RWPE2 (cell line): Measurements from ENCODE around the gene PITRM1.

Source experiments
- ATAC-seq: fragments of 200-7000 bp; cut with Tn5 transposase; 3 replicates; pipeline ENCODE4 v1.9.1; 2021; ENCODE audit warnings: low read depth
- DNase-seq: peaks from one replicate; pipeline ENCODE4 v3.0.0-alpha.2; 2020; ENCODE audit warnings: low spot score
- H3K27ac ChIP-seq: fragments of 450-650 bp; 2 replicates; pipeline ENCODE4 v1.5.1; 2017; ENCODE audit warnings: mild to moderate bottlenecking; ENCODE audit not compliant: poor library complexity, severe bottlenecking
- H3K27me3 ChIP-seq: fragments of 250-450 bp; sonication (Bioruptor Pico); 2 replicates; pipeline ENCODE4 v1.5.1; 2021; ENCODE audit warnings: mild to moderate bottlenecking, moderate library complexity; ENCODE audit not compliant: insufficient read depth, poor library complexity, severe bottlenecking
- H3K36me3 ChIP-seq: fragments of 250-450 bp; sonication (Bioruptor Pico); 2 replicates; pipeline ENCODE4 v1.5.1; 2020; ENCODE audit warnings: low read depth, mild to moderate bottlenecking, moderate library complexity
- H3K4me1 ChIP-seq: fragments of 250-450 bp; sonication (Bioruptor Pico); 2 replicates; pipeline ENCODE4 v1.5.1; 2021; ENCODE audit warnings: mild to moderate bottlenecking, moderate library complexity; ENCODE audit not compliant: insufficient read depth, poor library complexity, severe bottlenecking
- H3K4me3 ChIP-seq: fragments of 250-450 bp; sonication (Bioruptor Pico); 2 replicates; pipeline ENCODE4 v1.5.1; 2021; ENCODE audit warnings: mild to moderate bottlenecking, moderate library complexity; ENCODE audit not compliant: severe bottlenecking
- H3K9me3 ChIP-seq: fragments of 250-450 bp; sonication (Bioruptor Pico); 2 replicates; pipeline ENCODE4 v1.5.1; 2021; ENCODE audit warnings: mild to moderate bottlenecking, moderate library complexity; ENCODE audit not compliant: severe bottlenecking
- TF ChIP-seq, protein P1 (sequence below): fragments of 450-650 bp; IDR thresholded peaks from one replicate; pipeline ENCODE4 v1.5.1; 2017; ENCODE audit warnings: mild to moderate bottlenecking, moderate library complexity; ENCODE audit not compliant: poor library complexity, severe bottlenecking

PITRM1 gene

DNA sequence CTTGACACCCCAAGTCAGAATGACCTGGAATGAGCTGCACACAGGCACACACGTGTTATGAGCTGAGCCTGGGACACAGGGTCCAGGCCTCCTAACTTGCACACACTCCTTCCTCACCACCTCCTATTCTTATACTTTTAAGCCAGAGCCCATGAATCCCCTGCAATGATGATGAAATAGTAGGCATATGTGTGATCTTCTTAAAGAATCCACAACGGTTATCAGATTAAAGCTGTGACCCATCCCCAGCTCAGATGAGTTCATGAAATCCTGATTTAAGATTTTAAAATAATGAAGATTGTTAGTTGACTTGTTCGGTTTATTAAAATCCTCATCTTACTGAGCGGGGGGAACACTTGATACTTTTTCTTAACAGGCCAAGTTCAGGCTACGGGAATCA, 38.6 kb downstream of the PITRM1 start:
- TF ChIP-seq, protein P1, sequence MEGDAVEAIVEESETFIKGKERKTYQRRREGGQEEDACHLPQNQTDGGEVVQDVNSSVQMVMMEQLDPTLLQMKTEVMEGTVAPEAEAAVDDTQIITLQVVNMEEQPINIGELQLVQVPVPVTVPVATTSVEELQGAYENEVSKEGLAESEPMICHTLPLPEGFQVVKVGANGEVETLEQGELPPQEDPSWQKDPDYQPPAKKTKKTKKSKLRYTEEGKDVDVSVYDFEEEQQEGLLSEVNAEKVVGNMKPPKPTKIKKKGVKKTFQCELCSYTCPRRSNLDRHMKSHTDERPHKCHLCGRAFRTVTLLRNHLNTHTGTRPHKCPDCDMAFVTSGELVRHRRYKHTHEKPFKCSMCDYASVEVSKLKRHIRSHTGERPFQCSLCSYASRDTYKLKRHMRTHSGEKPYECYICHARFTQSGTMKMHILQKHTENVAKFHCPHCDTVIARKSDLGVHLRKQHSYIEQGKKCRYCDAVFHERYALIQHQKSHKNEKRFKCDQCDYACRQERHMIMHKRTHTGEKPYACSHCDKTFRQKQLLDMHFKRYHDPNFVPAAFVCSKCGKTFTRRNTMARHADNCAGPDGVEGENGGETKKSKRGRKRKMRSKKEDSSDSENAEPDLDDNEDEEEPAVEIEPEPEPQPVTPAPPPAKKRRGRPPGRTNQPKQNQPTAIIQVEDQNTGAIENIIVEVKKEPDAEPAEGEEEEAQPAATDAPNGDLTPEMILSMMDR, result no peak
- DNase-seq (no peak), ATAC-seq (no peak)
- Histone ChIP-seq H3K36me3 (peaks cover 96% of the 10 kb centered on the region), H3K27me3 (no peaks in the 10 kb centered on the region), H3K9me3 (no peaks in the 10 kb centered on the region), H3K27ac (peak overlapping the region; percentile 2), H3K4me1 (peaks cover 16% of the 10 kb centered on the region), H3K4me3 (no peak overlapping the region)

DNA sequence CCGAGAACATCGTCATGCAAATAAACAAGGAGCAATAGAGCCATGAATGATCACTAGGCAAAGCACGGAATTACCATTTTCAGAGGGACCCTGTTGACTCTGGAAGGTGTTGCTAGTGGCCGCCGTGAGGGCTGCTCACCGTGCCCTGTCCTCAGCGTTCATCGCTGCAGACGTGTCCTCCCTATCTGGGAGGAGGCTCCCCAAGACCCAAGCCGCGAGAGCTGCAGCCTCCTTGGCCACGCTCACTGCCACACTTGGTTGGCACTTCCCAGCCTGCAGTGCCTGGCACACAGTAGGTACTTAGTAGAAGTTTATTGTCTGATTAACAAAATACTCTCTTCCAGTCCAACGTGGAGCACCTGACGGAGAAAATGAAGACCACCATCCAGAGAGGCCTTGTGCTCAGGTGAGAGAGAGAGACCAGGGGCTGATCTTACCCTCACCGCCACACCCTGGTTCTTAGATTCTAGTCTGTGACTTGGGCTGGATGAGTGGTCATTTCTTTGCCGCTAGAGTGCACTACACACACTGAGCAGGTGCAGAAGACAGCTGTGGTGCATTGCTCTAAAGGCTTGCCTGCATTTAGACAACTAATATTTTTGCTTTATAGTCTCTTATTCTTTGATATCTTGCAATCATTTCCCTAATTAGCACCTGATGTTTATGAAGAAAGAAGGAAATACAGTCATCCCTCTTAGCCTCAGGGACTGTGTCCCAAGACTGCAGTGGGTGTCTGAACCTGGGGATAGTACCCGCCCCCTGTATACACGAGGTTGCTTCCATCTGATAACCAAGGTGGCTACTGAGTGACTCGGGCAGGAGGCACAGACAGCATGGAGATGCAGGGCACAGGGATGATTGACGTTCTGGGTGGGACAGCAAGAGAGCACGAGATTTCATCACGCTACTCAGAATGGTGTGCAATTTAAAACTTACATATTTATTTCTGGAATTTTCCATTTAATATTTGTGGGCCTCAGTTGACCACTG, 40.3 kb downstream of the PITRM1 start:
- H3K27me3 ChIP-seq, result no peaks in the 10 kb centered on the region
- no peak for ATAC-seq
- TF ChIP-seq, protein P1, result no peak
- H3K4me1 ChIP-seq, result peaks cover 16% of the 10 kb centered on the region
- peaks cover 93% of the 10 kb centered on the region for H3K36me3 ChIP-seq
- no peak overlapping the region for H3K4me3 ChIP-seq
- H3K9me3 ChIP-seq, result no peaks in the 10 kb centered on the region
- no peak for DNase-seq
- peak overlapping the region; percentile 46 for H3K27ac ChIP-seq

DNA sequence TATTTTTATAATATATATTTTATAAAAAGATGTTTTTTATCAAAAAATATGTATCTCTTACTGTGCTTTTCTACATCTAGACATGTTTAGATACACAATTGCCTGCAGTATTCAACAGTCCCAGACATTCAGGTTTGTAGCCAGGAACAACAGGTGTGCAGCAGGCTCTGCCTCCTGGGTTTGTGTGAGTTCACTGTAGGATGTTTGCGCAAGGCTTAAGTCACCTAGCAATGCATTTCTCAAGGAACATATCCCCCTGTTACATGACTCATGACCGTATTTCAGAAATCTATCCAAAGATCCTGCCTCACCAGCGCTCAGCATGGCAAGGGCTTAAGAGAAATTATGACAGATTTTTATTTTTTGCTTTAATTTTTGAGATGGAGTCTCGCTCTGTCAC, 41.5 kb downstream of the PITRM1 start:
- no peaks in the 10 kb centered on the region for H3K27me3 ChIP-seq
- no peaks in the 10 kb centered on the region for H3K9me3 ChIP-seq
- peak overlapping the region; percentile 46 for H3K27ac ChIP-seq
- DNase-seq, result no peak
- peaks cover 16% of the 10 kb centered on the region for H3K4me1 ChIP-seq
- peak; percentile 85 for ATAC-seq
- H3K4me3 ChIP-seq, result no peak overlapping the region
- TF ChIP-seq, protein P1, result no peak
- peaks cover 88% of the 10 kb centered on the region for H3K36me3 ChIP-seq

DNA sequence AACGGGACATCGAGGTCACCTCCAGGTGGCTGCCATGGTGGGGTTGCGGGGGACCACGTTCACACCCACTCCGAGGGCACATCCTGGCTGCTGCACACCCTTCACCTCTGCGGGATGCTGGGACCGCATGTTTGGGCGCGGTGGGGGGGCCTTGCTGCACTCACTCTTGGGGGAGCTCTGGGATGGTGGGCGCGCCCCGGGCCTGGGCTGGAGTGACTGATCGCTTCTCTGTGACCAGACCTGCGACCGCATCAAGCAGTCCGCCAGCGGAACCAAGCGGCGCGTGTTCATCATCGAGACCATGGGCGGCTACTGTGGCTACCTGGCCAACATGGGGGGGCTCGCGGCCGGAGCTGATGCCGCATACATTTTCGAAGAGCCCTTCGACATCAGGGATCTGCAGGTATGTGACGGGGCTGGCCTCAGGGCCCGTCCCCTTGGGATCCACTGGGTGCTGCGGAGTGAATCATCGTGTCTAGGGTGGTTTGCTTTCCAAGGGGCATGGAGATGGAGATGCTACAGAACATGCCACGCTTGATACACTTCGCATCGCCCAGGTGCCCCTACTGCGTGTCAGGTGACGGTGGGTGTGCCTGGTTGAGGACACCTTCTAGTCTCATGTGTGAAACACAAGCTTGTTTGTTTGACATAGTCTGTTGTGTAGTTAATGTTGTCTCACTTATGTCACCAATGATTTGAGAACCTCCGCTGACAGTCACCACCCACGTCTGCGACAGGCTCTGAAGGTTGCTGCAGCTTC, 42.8 kb downstream of the PITRM1 start:
- H3K4me1 ChIP-seq, result peaks cover 16% of the 10 kb centered on the region
- TF ChIP-seq, protein P1, result no peak
- no peaks in the 10 kb centered on the region for H3K9me3 ChIP-seq
- H3K4me3 ChIP-seq, result no peak overlapping the region
- DNase-seq (no peak), ATAC-seq (no peak)
- no peaks in the 10 kb centered on the region for H3K27me3 ChIP-seq
- H3K27ac ChIP-seq, result peak overlapping the region; percentile 46
- peaks cover 85% of the 10 kb centered on the region for H3K36me3 ChIP-seq
